OCI-LY7 (cell line): ENCODE results near the gene GNAT3.

Source experiments
- CTCF ChIP-seq: fragments of 200-600 bp; sonication (generic); conservative IDR thresholded peaks from 2 replicates; pipeline ENCODE4 v1.5.1; 2014; ENCODE audit warnings: mild to moderate bottlenecking, antibody characterized with exemption, low read length, moderate library complexity, mixed read lengths
- EZH2phosphoT487 ChIP-seq: fragments of 200-600 bp; sonication (generic); IDR thresholded peaks from 2 replicates; pipeline ENCODE4 v1.6.1; 2018; ENCODE audit warnings: low read depth, borderline replicate concordance, mild to moderate bottlenecking, mixed run types, antibody characterized with exemption, low read length, moderate library complexity, mixed read lengths

- TF ChIP-seq EZH2phosphoT487: no peak
- TF ChIP-seq CTCF: no peak
Observed at GRCh38 chr7:80449836-80450235, 62.0 kb downstream of the GNAT3 start.
